ENCODE data around the gene KHK. TPM values are rescaled to one million over a fixed set of nuclear protein-coding genes. Genes with fewer than 3 reads are reported as not detected.

The KHK gene
- total RNA-seq, 1 donor from 2014 or later, result 2.4 TPM

DNA sequence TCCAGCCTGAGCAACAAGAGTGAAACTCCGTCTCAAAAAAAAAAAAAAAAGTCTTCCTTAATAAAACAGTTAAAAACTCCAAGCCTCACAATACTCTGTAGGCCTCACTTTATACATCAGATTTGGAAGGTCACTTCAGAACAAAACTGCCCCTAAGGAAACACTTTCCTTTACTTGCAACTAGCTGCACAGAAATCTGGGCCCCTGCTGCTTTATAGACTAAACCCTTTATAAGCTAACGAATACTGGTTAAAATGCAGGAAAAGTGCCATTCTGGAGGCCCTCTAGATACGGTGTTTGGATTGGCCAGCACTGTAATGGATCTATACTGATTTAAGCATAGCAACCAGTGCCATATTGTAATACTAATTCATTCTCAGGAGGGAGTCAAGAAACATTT, 38.5 kb downstream of the KHK start:
- peaks cover 5% of the 10 kb centered on the region for H3K4me1 Mint-ChIP-seq (ENCODE audit: unreplicated experiment)
- no peak for TF ChIP-seq CTCF (IDR thresholded peaks at IDR 0.05)
- no peak overlapping the region for H3K4me3 Mint-ChIP-seq (ENCODE audit: unreplicated experiment)
- H3K27ac Mint-ChIP-seq (ENCODE audit: unreplicated experiment), result no peak overlapping the region
- no peaks in the 10 kb centered on the region for H3K9me3 Mint-ChIP-seq (ENCODE audit: unreplicated experiment)
- no peak for DNase-seq (ENCODE audit: extremely low spot score, unreplicated experiment)
- peaks cover 12% of the 10 kb centered on the region for H3K36me3 Mint-ChIP-seq (ENCODE audit: unreplicated experiment)
- peaks cover 22% of the 10 kb centered on the region for H3K27me3 Mint-ChIP-seq (ENCODE audit: unreplicated experiment)

- DNase-seq (ENCODE audit: extremely low spot score, unreplicated experiment), result no peak
- Mint-ChIP-seq H3K4me1 (ENCODE audit: unreplicated experiment) (peaks cover 5% of the 10 kb centered on the region), H3K9me3 (ENCODE audit: unreplicated experiment) (no peaks in the 10 kb centered on the region), H3K27me3 (ENCODE audit: unreplicated experiment) (peaks cover 15% of the 10 kb centered on the region), H3K4me3 (ENCODE audit: unreplicated experiment) (no peak overlapping the region), H3K36me3 (ENCODE audit: unreplicated experiment) (peaks cover 22% of the 10 kb centered on the region), H3K27ac (ENCODE audit: unreplicated experiment) (no peak overlapping the region)
- TF ChIP-seq CTCF (IDR thresholded peaks at IDR 0.05), result no peak
These were observed 39.7 kb downstream of the KHK start for GRCh38 chr2:27126252-27126710.

DNA sequence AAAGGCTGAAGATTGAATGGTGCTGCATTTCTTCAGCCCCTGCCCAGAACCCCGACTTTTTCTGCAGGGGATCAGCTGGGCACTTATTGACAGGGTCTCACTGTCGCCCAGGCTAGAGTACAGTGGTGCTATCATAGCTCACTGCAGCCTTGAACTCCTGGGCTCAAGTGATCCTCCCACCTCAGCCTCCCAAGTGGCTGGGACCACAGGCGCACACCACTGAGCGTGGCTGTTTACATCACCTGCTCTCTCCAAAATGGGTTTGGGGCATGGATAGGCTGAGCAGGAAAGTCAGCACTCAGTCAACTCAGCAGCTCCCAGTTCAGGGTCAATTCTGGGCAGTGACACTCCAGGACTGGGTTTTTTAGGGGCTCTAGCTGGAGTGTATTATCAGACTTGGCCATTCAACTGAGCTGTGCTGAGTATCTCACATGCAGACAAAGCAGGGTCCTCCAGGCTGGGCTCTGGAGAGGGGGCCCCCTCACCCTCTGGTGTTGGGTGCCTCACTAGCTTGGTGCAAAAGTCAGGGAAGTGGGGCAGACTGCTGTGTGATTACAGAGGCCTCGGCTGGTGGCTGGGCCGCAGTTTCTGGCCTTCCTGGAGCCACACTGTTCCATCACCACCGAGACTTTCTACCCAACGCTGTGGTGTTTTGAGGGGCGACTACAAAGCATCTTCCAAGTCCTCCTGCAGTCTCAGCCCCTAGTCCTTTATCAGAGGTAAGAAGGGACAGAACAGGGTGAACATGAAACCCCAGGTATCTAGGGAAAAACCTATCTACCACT, 41.5 kb downstream of the KHK start:
- Mint-ChIP-seq H3K36me3 (ENCODE audit: unreplicated experiment) (peaks cover 25% of the 10 kb centered on the region), H3K9me3 (ENCODE audit: unreplicated experiment) (no peaks in the 10 kb centered on the region), H3K4me1 (ENCODE audit: unreplicated experiment) (peaks cover 8% of the 10 kb centered on the region), H3K4me3 (ENCODE audit: unreplicated experiment) (no peak overlapping the region), H3K27ac (ENCODE audit: unreplicated experiment) (no peak overlapping the region), H3K27me3 (ENCODE audit: unreplicated experiment) (peaks cover 3% of the 10 kb centered on the region)
- DNase-seq (ENCODE audit: extremely low spot score, unreplicated experiment), result no peak
- no peak for TF ChIP-seq CTCF (IDR thresholded peaks at IDR 0.05)

DNA sequence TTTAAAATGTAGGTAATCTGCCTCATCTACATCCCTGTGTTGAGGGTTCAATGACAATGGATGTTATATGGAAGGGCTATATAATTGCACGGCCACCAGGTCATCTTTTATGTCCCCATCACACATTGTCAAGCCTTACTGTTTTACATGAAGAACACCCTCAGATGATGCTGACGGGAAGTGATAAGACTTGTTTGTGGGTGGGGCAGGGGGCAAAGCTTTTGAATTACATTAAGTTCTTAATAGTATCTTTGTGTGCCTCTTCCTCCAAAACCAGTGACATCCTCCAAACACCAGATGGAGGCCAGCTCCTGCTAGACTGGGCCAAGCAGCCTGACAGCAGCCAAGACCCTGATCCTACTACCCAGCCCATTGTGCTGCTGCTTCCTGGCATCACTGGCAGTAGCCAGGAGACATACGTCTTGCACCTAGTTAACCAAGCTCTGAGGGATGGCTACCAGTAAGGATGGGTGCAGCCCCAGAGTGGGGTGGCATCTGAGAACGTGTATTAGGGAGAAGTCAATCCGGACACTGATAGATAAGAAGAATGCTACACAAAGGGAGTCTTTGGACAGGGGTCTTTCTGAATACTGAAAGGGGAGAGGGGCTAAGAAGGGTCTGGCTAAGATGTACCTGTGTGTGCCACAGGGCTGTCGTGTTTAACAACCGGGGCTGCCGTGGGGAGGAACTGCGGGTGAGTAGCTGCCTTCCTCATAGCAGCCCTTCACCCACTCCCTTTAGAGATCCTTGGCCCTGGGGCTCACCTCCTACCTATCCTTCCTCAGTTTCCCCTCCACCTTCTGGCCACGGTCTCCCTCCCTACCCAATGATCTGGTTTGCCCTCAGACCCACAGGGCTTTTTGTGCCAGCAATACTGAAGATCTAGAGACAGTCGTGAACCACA, 42.3 kb downstream of the KHK start:
- no peak overlapping the region for H3K27ac Mint-ChIP-seq (ENCODE audit: unreplicated experiment)
- no peaks in the 10 kb centered on the region for H3K9me3 Mint-ChIP-seq (ENCODE audit: unreplicated experiment)
- DNase-seq (ENCODE audit: extremely low spot score, unreplicated experiment), result no peak
- peaks cover 12% of the 10 kb centered on the region for H3K4me1 Mint-ChIP-seq (ENCODE audit: unreplicated experiment)
- no peaks in the 10 kb centered on the region for H3K27me3 Mint-ChIP-seq (ENCODE audit: unreplicated experiment)
- H3K36me3 Mint-ChIP-seq (ENCODE audit: unreplicated experiment), result peaks cover 25% of the 10 kb centered on the region
- no peak for TF ChIP-seq CTCF (IDR thresholded peaks at IDR 0.05)
- no peak overlapping the region for H3K4me3 Mint-ChIP-seq (ENCODE audit: unreplicated experiment)

GRCh38 chr2:27130396-27130795, 43.8 kb downstream of the KHK start:
- Mint-ChIP-seq H3K4me3 (ENCODE audit: unreplicated experiment) (no peak overlapping the region), H3K4me1 (ENCODE audit: unreplicated experiment) (peaks cover 14% of the 10 kb centered on the region), H3K36me3 (ENCODE audit: unreplicated experiment) (peaks cover 25% of the 10 kb centered on the region), H3K27me3 (ENCODE audit: unreplicated experiment) (no peaks in the 10 kb centered on the region), H3K9me3 (ENCODE audit: unreplicated experiment) (no peaks in the 10 kb centered on the region), H3K27ac (ENCODE audit: unreplicated experiment) (no peak overlapping the region)
- TF ChIP-seq CTCF (IDR thresholded peaks at IDR 0.05), result no peak
- DNase-seq (ENCODE audit: extremely low spot score, unreplicated experiment), result no peak

Data from osteocyte (in vitro differentiated cells).